Panc1 (cell line): ENCODE measurements around the gene RBM47. TPM values are rescaled to one million over a fixed set of nuclear protein-coding genes. Genes with fewer than 3 reads are reported as not detected.

ENCODE experiments used
- ATAC-seq: fragments of 200-7000 bp; cut with Tn5 transposase; 2 replicates; pipeline ENCODE4 v1.9.1; 2020; ENCODE audit warnings: mild to moderate bottlenecking, moderate library complexity
- BruUV-seq: library from RNA; stranded (reverse); fragments of 400-500 nt; replicated peaks from 2 replicates; lab custom pipeline; 2021; lab: Mats Ljungman, UMichigan
- CTCF ChIA-PET: fragments of 300-600 bp; sonication (Branson Sonifier 250); formaldehyde crosslinking; loops from one replicate; lab custom pipeline; 2022; ENCODE audit warnings: antibody characterized with exemption; lab: Charles Lee
- POLR2A ChIA-PET: fragments of 300-600 bp; sonication (Branson Sonifier 250); formaldehyde crosslinking; loops from one replicate; lab custom pipeline; 2022; ENCODE audit warnings: antibody characterized with exemption; lab: Charles Lee
- DNase-seq: peaks from one replicate; pipeline ENCODE4 v3.0.0-alpha.2; 2010; ENCODE audit warnings: low read depth, low spot score
- H3K27ac ChIP-seq: 2 replicates; pipeline ENCODE4 v1.5.1; 2011; ENCODE audit warnings: mild to moderate bottlenecking, low read length, inconsistent platforms
- H3K27me3 ChIP-seq: fragments of 200-500 bp; sonication (Bioruptor generic); 2 replicates; pipeline ENCODE4 v1.6.0; 2014; ENCODE audit warnings: low read length, inconsistent platforms; ENCODE audit not compliant: control insufficient read depth, insufficient read depth
- H3K36me3 ChIP-seq: fragments of 200-500 bp; sonication (Bioruptor generic); 2 replicates; pipeline ENCODE4 v1.5.1; 2014; ENCODE audit warnings: inconsistent platforms, mild to moderate bottlenecking, low read length, moderate library complexity; ENCODE audit not compliant: control insufficient read depth, insufficient read depth
- H3K4me1 ChIP-seq: 2 replicates; pipeline ENCODE4 v1.5.1; 2011; ENCODE audit warnings: inconsistent platforms, mild to moderate bottlenecking, low read length, moderate library complexity; ENCODE audit not compliant: control insufficient read depth, insufficient read depth
- H3K4me3 ChIP-seq, 2 experiments: 2 replicates each; pipeline ENCODE4 v1.5.1; 2011 to 2012; ENCODE audit warnings: low read depth in 2 of 2, low read length in 2 of 2, mild to moderate bottlenecking in 2 of 2, inconsistent platforms in 1 of 2, moderate library complexity in 1 of 2
- H3K9me3 ChIP-seq: fragments of 200-500 bp; sonication (Bioruptor generic); 2 replicates; pipeline ENCODE4 v1.5.1; 2014; ENCODE audit warnings: low read depth, mild to moderate bottlenecking, inconsistent platforms, low read length, moderate library complexity; ENCODE audit not compliant: control insufficient read depth, insufficient read depth
- CTCF ChIP-seq: fragments of 450-650 bp; IDR thresholded peaks from 2 replicates; pipeline ENCODE4 v1.5.1; 2017; ENCODE audit warnings: mild to moderate bottlenecking
- POLR2AphosphoS5 ChIP-seq: IDR thresholded peaks from 2 replicates; pipeline ENCODE4 v1.6.1; 2012; ENCODE audit warnings: mild to moderate bottlenecking, low read depth, low read length, moderate library complexity
- REST ChIP-seq, 2 experiments: IDR thresholded peaks; 2 replicates each; pipeline ENCODE4 v1.6.1; 2011 to 2012; ENCODE audit warnings: low read depth in 2 of 2, control low read depth in 1 of 2, low read length in 1 of 2, mild to moderate bottlenecking in 1 of 2, moderate library complexity in 1 of 2; ENCODE audit not compliant: insufficient read depth in 1 of 2
- SIN3A ChIP-seq: IDR thresholded peaks from 2 replicates; pipeline ENCODE4 v1.6.1; 2012; ENCODE audit warnings: low read depth, mild to moderate bottlenecking, low read length, moderate library complexity, borderline replicate concordance; ENCODE audit not compliant: insufficient read depth
- TCF7L2 ChIP-seq: IDR thresholded peaks from 2 replicates; pipeline ENCODE4 v1.6.1; 2011; ENCODE audit warnings: mild to moderate bottlenecking, low read depth, low read length, inconsistent platforms
- in situ Hi-C: cut with HindIII; loops from 2 replicates; pipeline ENCODE4 v1.10.0; 2016; ENCODE audit warnings: low sequenced_read_pairs, low pct_unique_long_range_greater_than_20kb
- intact Hi-C: fragments of 100-400 bp; cut with micrococcal nuclease; formaldehyde crosslinking; loops from one replicate; pipeline ENCODE4 v1.10.0; 2022; ENCODE audit not compliant: unreplicated experiment
- total RNA-seq: library from RNA; stranded (reverse); gene quantifications from one replicate; pipeline ENCODE4 v1.2.1, GENCODE V29; 2021; ENCODE audit not compliant: unreplicated experiment

RBM47 gene
- total RNA-seq, 1 experiment from 2014 or later = 2.0 TPM

- Histone ChIP-seq H3K4me3 (no peak overlapping the region), H3K4me1 (peaks cover 2% of the 10 kb centered on the region; the same call in 1 of the 2 replicates), H3K36me3 (no peaks in the 10 kb centered on the region), H3K27me3 (no peaks in the 10 kb centered on the region), H3K27ac (no peak overlapping the region), H3K9me3 (no peaks in the 10 kb centered on the region)
- CTCF ChIA-PET = no interaction called here
- ATAC-seq (no peak), DNase-seq (no peak)
- intact Hi-C loops (no loop called here), in situ Hi-C loops (no loop called here)
- BruUV-seq = no TSS peak
- TF ChIP-seq SIN3A (no peak), POLR2AphosphoS5 (no peak), TCF7L2 (no peak), REST (IDR thresholded peaks at IDR 0.05; ENCODE audit: insufficient read depth in 1 of 2, low read depth in 2 of 2, low read length in 1 of 2) (no peak), CTCF (no peak)
- POLR2A ChIA-PET = no interaction called here
These were observed 98.6 kb downstream of the RBM47 start for GRCh38 chr4:40530961-40531635.

- intact Hi-C loops (no loop called here), in situ Hi-C loops (no loop called here)
- Histone ChIP-seq H3K27me3 (no peaks in the 10 kb centered on the region), H3K36me3 (no peaks in the 10 kb centered on the region), H3K4me3 (no peak overlapping the region), H3K9me3 (no peaks in the 10 kb centered on the region), H3K27ac (no peak overlapping the region), H3K4me1 (peaks cover 4% of the 10 kb centered on the region)
- TF ChIP-seq CTCF (no peak), REST (IDR thresholded peaks at IDR 0.05; ENCODE audit: insufficient read depth in 1 of 2, low read depth in 2 of 2, low read length in 1 of 2) (no peak), SIN3A (no peak), TCF7L2 (no peak), POLR2AphosphoS5 (no peak)
- ATAC-seq (no peak), DNase-seq (no peak)
- ChIA-PET POLR2A (interaction anchor here (0.7 kb wide), 1 partner anchor 122 kb away, joined by 9 read pairs; no protein-coding TSS in a partner anchor), CTCF (no interaction called here)
- no TSS peak for BruUV-seq
These were observed 102.9 kb downstream of the RBM47 start for GRCh38 chr4:40526741-40527140.
